Measurements from ENCODE around the gene NRCAM.

- TF ChIP-seq CTCF (IDR thresholded peaks at IDR 0.05) = no peak
- TF ChIP-seq POLR2A (IDR thresholded peaks at IDR 0.05) = no peak
- TF ChIP-seq POLR2AphosphoS5 (IDR thresholded peaks at IDR 0.05; ENCODE audit: insufficient read depth in 1 of 2, low read depth in 1 of 2) = no peak
Observed at GRCh38 chr7:108200326-108200725, 255.9 kb downstream of the NRCAM start.

Data from vagina (tissue), 2 donors.